Aortic smooth muscle cell (primary cell): ENCODE data around the gene MARCHF7. TPM values are rescaled to one million over a fixed set of nuclear protein-coding genes. Genes with fewer than 3 reads are reported as not detected.

Source experiments
- total RNA-seq: library from RNA; depleted of rRNA; stranded (reverse); fragments of >200 nt; gene quantifications from 2 replicates; pipeline ENCODE4 v1.2.3, GENCODE V29; 2014

The MARCHF7 gene
- total RNA-seq = 80.5 and 95.6 TPM in 2 replicates

GRCh38 chr2:159712143-159712928 is at the start of gene MARCHF7:
Gene MARCHF7 (plus strand): TSS chr2:159712506. CDS start chr2:159729023, 16,517 bp downstream.

Other genes starting within 250 kb of the MARCHF7 start
- 56.8 and 70.6 TPM in 2 replicates for gene BAZ2B, start 96.0 kb upstream of the MARCHF7 start, total RNA-seq
- gene CD302, start 85.7 kb downstream of the MARCHF7 start, total RNA-seq = 7.0 and 9.0 TPM in 2 replicates
- gene LY75, start 192.2 kb downstream of the MARCHF7 start, total RNA-seq = 2.6 and 7.2 TPM in 2 replicates